ENCODE measurements around the gene LRP5.
"Not testable (repeated sequence)": the region's sequence is repeated elsewhere in the genome, so short reads cannot be mapped to it uniquely, and the experiment has no call there.

The LRP5 gene

GRCh38 chr11:68430801-68431200 lies 118.4 kb downstream of the LRP5 start:
- DNase-seq (ENCODE audit: low read depth) = no peak
- TF ChIP-seq CTCF (IDR thresholded peaks at IDR 0.05; ENCODE audit: control insufficient read depth, insufficient read depth, low read depth, low read length, missing control alignments) = no peak
- no peak overlapping the region for H3K4me3 ChIP-seq (ENCODE audit: control insufficient read depth, low read depth, low read length)

DNA sequence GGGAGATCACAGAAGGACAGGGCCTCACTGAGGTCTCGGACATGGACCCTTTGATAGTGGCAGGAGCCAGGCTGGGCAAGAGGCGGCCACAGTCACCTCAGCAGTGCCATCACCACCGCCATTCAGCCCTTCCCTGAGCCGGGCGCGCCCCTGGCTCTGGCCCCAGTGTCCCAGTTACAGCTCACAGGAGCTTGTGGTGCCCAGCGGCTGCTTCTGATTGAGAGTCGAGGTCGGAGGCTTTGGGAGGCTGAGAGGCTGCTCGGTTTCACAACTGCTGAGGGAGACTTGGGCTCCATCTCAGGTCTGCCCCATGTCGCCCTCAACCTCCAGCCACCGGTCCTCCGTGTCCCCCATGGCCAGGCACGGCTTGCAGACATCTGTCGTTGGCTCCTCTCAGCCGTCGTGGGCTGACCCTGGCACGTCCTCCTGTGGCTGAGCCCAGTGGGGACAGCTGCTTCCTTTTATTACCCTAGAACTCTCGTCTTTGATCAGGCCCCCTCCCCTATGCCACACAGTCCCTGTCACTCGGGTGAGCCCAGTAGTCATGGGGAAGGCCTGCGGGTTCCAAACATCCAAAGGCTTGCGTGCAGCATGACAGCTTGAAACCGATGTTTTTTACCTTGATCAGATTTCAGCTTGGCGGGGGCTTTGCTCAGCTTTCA lies 119.7 kb downstream of the LRP5 start:
- no peak for TF ChIP-seq CTCF (IDR thresholded peaks at IDR 0.05; ENCODE audit: control insufficient read depth, insufficient read depth, low read depth, low read length, missing control alignments)
- H3K4me3 ChIP-seq (ENCODE audit: control insufficient read depth, low read depth, low read length) = no peak overlapping the region
- no peak for DNase-seq (ENCODE audit: low read depth)

DNA sequence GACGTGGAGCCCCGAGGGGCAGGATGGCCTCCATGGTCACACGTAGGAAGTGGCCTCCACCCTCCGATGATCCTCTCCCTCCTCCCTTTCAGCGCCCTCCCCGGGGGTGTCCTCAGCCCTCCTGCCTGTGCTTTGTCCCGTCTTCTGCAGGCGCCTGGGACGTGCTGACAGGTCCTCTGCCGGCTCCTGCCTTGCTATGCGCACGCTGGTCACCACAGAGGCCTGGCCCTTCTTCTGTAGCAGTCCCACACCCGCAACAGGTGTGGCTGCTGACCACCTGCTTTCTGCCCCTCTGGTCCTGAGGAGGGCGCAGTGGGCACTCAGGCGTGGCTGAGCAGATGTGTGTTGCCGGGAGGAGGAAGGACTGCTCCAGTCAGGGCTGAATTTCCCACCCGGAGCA lies 120.5 kb downstream of the LRP5 start:
- no peak for DNase-seq (ENCODE audit: low read depth)
- TF ChIP-seq CTCF (IDR thresholded peaks at IDR 0.05; ENCODE audit: control insufficient read depth, insufficient read depth, low read depth, low read length, missing control alignments) = no peak
- H3K4me3 ChIP-seq (ENCODE audit: control insufficient read depth, low read depth, low read length) = no peak overlapping the region

GRCh38 chr11:68433541-68433940 lies 121.2 kb downstream of the LRP5 start:
- TF ChIP-seq CTCF (IDR thresholded peaks at IDR 0.05; ENCODE audit: control insufficient read depth, insufficient read depth, low read depth, low read length, missing control alignments) = no peak
- no peak overlapping the region for H3K4me3 ChIP-seq (ENCODE audit: control insufficient read depth, low read depth, low read length)
- DNase-seq (ENCODE audit: low read depth) = no peak

- DNase-seq (ENCODE audit: low read depth); H3K4me3 ChIP-seq (ENCODE audit: control insufficient read depth, low read depth, low read length): not testable (repeated sequence)
Measured at GRCh38 chr11:68434159-68434558, 121.8 kb downstream of the LRP5 start.

- TF ChIP-seq CTCF (IDR thresholded peaks at IDR 0.05; ENCODE audit: control insufficient read depth, insufficient read depth, low read depth, low read length, missing control alignments) = no peak
- DNase-seq (ENCODE audit: low read depth) = no peak
- no peak overlapping the region for H3K4me3 ChIP-seq (ENCODE audit: control insufficient read depth, low read depth, low read length)
Measured at GRCh38 chr11:68436162-68436888, 123.9 kb downstream of the LRP5 start.

Data from AG09309 (cell line).